ENCODE results near the gene ALOX12B. TPM values are rescaled to one million over a fixed set of nuclear protein-coding genes. Genes with fewer than 3 reads are reported as not detected.

Gene ALOX12B
- total and polyA plus RNA-seq, 2 experiments from 2014 or later: 0.16 to 1.4 TPM

DNA sequence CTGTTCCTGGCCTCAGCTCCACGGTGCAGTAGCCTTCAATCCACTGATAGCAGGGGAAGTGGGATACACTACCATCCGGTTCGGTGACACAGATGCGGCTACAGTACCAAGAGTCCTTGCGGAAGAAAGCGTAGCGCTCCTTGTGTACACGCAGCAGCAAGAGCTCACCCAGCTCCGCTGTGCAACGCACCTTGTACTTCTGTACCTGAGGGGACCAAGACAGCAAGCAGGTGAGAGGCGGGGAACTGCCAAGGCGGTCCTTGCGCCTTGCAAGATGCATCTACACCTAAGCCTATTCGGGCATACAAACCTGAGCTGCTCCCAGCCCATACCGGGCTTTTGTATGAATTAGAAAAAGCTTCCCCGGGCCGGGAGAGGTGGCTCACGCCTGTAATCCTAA is 29.3 kb upstream of the ALOX12B start (continued):
- TF ChIP-seq, protein P1, sequence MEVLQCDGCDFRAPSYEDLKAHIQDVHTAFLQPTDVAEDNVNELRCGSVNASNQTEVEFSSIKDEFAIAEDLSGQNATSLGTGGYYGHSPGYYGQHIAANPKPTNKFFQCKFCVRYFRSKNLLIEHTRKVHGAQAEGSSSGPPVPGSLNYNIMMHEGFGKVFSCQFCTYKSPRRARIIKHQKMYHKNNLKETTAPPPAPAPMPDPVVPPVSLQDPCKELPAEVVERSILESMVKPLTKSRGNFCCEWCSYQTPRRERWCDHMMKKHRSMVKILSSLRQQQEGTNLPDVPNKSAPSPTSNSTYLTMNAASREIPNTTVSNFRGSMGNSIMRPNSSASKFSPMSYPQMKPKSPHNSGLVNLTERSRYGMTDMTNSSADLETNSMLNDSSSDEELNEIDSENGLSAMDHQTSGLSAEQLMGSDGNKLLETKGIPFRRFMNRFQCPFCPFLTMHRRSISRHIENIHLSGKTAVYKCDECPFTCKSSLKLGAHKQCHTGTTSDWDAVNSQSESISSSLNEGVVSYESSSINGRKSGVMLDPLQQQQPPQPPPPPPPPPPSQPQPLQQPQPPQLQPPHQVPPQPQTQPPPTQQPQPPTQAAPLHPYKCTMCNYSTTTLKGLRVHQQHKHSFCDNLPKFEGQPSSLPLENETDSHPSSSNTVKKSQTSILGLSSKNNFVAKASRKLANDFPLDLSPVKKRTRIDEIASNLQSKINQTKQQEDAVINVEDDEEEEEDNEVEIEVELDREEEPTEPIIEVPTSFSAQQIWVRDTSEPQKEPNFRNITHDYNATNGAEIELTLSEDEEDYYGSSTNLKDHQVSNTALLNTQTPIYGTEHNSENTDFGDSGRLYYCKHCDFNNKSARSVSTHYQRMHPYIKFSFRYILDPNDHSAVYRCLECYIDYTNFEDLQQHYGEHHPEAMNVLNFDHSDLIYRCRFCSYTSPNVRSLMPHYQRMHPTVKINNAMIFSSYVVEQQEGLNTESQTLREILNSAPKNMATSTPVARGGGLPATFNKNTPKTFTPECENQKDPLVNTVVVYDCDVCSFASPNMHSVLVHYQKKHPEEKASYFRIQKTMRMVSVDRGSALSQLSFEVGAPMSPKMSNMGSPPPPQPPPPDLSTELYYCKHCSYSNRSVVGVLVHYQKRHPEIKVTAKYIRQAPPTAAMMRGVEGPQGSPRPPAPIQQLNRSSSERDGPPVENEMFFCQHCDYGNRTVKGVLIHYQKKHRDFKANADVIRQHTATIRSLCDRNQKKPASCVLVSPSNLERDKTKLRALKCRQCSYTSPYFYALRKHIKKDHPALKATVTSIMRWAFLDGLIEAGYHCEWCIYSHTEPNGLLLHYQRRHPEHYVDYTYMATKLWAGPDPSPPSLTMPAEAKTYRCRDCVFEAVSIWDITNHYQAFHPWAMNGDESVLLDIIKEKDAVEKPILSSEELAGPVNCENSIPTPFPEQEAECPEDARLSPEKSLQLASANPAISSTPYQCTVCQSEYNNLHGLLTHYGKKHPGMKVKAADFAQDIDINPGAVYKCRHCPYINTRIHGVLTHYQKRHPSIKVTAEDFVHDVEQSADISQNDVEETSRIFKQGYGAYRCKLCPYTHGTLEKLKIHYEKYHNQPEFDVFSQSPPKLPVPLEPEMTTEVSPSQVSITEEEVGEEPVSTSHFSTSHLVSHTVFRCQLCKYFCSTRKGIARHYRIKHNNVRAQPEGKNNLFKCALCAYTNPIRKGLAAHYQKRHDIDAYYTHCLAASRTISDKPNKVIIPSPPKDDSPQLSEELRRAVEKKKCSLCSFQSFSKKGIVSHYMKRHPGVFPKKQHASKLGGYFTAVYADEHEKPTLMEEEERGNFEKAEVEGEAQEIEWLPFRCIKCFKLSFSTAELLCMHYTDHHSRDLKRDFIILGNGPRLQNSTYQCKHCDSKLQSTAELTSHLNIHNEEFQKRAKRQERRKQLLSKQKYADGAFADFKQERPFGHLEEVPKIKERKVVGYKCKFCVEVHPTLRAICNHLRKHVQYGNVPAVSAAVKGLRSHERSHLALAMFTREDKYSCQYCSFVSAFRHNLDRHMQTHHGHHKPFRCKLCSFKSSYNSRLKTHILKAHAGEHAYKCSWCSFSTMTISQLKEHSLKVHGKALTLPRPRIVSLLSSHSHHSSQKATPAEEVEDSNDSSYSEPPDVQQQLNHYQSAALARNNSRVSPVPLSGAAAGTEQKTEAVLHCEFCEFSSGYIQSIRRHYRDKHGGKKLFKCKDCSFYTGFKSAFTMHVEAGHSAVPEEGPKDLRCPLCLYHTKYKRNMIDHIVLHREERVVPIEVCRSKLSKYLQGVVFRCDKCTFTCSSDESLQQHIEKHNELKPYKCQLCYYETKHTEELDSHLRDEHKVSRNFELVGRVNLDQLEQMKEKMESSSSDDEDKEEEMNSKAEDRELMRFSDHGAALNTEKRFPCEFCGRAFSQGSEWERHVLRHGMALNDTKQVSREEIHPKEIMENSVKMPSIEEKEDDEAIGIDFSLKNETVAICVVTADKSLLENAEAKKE (CRISPR knock-in tag; IDR thresholded peaks at IDR 0.05): no peak
- TF ChIP-seq JUNB (IDR thresholded peaks at IDR 0.05; ENCODE audit: unreplicated experiment): no peak
- no peak for TF ChIP-seq EZH2phosphoT487 (IDR thresholded peaks at IDR 0.05; ENCODE audit: unreplicated experiment)
- TF ChIP-seq, protein P2, sequence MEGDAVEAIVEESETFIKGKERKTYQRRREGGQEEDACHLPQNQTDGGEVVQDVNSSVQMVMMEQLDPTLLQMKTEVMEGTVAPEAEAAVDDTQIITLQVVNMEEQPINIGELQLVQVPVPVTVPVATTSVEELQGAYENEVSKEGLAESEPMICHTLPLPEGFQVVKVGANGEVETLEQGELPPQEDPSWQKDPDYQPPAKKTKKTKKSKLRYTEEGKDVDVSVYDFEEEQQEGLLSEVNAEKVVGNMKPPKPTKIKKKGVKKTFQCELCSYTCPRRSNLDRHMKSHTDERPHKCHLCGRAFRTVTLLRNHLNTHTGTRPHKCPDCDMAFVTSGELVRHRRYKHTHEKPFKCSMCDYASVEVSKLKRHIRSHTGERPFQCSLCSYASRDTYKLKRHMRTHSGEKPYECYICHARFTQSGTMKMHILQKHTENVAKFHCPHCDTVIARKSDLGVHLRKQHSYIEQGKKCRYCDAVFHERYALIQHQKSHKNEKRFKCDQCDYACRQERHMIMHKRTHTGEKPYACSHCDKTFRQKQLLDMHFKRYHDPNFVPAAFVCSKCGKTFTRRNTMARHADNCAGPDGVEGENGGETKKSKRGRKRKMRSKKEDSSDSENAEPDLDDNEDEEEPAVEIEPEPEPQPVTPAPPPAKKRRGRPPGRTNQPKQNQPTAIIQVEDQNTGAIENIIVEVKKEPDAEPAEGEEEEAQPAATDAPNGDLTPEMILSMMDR (conservative IDR thresholded peaks at IDR 0.05; ENCODE audit: low read depth in 2 of 2): no peak
- TF ChIP-seq POLR2AphosphoS5 (IDR thresholded peaks at IDR 0.05; ENCODE audit: low read depth): no peak
- no peak for TF ChIP-seq ZNF114 (CRISPR knock-in tag; IDR thresholded peaks at IDR 0.05)

DNA sequence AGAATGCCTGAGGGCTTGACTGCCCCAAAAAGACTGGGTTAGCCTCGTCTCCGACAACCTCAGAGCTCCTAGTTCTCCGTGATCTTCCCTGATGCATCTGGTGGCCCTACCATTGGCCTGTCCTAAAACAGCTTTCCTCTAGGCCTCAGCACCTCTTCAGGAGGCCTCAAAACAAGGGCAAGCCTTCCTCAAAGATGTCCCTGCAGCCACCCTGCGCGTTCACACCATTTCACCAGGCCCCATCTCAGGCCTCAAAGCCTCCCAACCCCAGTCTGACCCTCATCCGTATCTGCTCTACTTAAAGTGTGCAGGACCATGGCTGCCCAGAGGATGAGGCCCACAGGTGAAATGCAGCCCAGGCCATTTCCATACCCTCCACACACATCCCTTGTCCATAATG is 23.4 kb upstream of the ALOX12B start:
- Histone ChIP-seq H3K27me3 (ENCODE audit: insufficient read depth) (peaks cover 85% of the 10 kb centered on the region), H3K4me1 (ENCODE audit: insufficient read depth) (no peaks in the 10 kb centered on the region), H3K36me3 (ENCODE audit: insufficient read depth) (no peaks in the 10 kb centered on the region), H2AFZ (no peak overlapping the region), H3K9me2 (ENCODE audit: insufficient read depth) (no peaks in the 10 kb centered on the region), H3F3A (replicated peaks; ENCODE audit: low read depth) (no peaks in the 10 kb centered on the region), H3K4me3 (0 out of 2 replicates have a peak overlapping the region, but pooled peaks have one; percentile 81), H3K79me2 (replicated peaks; ENCODE audit: insufficient read depth) (no peaks in the 10 kb centered on the region), H3K4me2 (no peak overlapping the region; the same call in 1 of the 2 replicates), H3K27ac (ENCODE audit: low read depth) (no peak overlapping the region), H4K20me1 (replicated peaks; ENCODE audit: insufficient read depth) (no peaks in the 10 kb centered on the region)
- DNase-seq (ENCODE audit: low spot score) (no peak), ATAC-seq (no peak)
- H3K27me3 Mint-ChIP-seq (ENCODE audit: insufficient read depth, low read depth, poor library complexity): peaks cover 57% of the 10 kb centered on the region
- peak overlapping the region; percentile 59 for H3K4me3 Mint-ChIP-seq
- H3K9me3 Mint-ChIP-seq: no peaks in the 10 kb centered on the region
- H3K27ac Mint-ChIP-seq: no peak overlapping the region
- no peaks in the 10 kb centered on the region for H3K36me3 Mint-ChIP-seq (ENCODE audit: low read depth)
- H3K4me1 Mint-ChIP-seq: peaks cover 15% of the 10 kb centered on the region
- no peak for TF ChIP-seq CREB1 (CRISPR knock-in tag; IDR thresholded peaks at IDR 0.05; ENCODE audit: low read depth)
- TF ChIP-seq, protein P1 (CRISPR knock-in tag; IDR thresholded peaks at IDR 0.05): no peak
- TF ChIP-seq NANOG (IDR thresholded peaks at IDR 0.05; ENCODE audit: borderline replicate concordance): no peak
- TF ChIP-seq JUNB (IDR thresholded peaks at IDR 0.05; ENCODE audit: unreplicated experiment): no peak

Measured in GM23338 (cell line).